ENCODE data around the gene REM2.

DNA sequence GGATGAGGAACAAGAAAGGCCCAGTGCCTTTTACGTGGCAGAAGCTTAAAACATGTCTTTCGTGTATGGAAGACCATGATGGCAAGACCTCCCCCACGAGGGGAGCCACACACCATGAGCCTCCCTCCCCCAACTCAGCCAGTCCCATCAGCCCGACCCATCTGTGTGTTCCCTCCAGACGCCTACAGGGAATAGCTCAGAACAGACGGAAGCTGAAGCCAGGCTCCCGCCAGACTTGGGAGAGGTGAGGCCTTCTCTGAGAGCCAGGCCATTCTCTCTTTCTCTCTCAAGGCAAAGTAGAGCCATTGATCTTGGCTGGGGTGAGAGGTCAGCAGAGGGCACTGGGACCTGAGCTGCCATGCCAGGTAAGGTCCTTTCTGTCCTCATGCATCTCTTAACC, 9.5 kb downstream of the REM2 start:
- TF ChIP-seq POLR2A (IDR thresholded peaks at IDR 0.05) (no peak), CTCF (IDR thresholded peaks at IDR 0.05 in 4 of 5, conservative IDR thresholded peaks at IDR 0.05 in 1 of 5) (no peak)
